CD14-positive monocyte (primary cell): ENCODE measurements around the gene BDH1. TPM values are rescaled to one million over a fixed set of nuclear protein-coding genes. Genes with fewer than 3 reads are reported as not detected.

Experiments used
- DNase-seq, 3 donors: peaks; one replicate each; pipeline ENCODE4 v3.0.0-alpha.2; 2011 to 2022
- H2AFZ ChIP-seq: 2 replicates; pipeline ENCODE4 v1.6.0; 2012; ENCODE audit warnings: mild to moderate bottlenecking, low read depth, low read length, inconsistent platforms; ENCODE audit not compliant: insufficient read depth, poor library complexity, severe bottlenecking
- H3K27ac ChIP-seq, 2 donors: 1 replicate in 1 of 2; 2 replicates in 1 of 2; pipeline ENCODE4 v1.5.1; 2012 to 2013; ENCODE audit warnings: low read length in 2 of 2, control low read depth in 1 of 2, inconsistent platforms in 1 of 2, low read depth in 1 of 2, mild to moderate bottlenecking in 1 of 2
- H3K27me3 ChIP-seq, 2 donors: one replicate each; pipeline versions ENCODE4 v1.6.0 to v1.6.1; 2011 to 2013; ENCODE audit warnings: low read length in 2 of 2; ENCODE audit not compliant: control insufficient read depth in 2 of 2, insufficient read depth in 2 of 2
- H3K36me3 ChIP-seq, 2 donors: replicated peaks in 1 of 2; 1 replicate in 1 of 2; 2 replicates in 1 of 2; pipeline versions ENCODE4 v1.5.1 to v1.6.1; 2012 to 2013; ENCODE audit warnings: low read length in 2 of 2, control low read depth in 1 of 2, inconsistent platforms in 1 of 2, mild to moderate bottlenecking in 1 of 2; ENCODE audit not compliant: insufficient read depth in 2 of 2, control insufficient read depth in 1 of 2
- H3K4me1 ChIP-seq, 2 donors: 1 replicate in 1 of 2; 2 replicates in 1 of 2; pipeline versions ENCODE4 v1.5.1 to v1.6.1; 2012 to 2013; ENCODE audit warnings: low read length in 2 of 2, control low read depth in 1 of 2, inconsistent platforms in 1 of 2, mild to moderate bottlenecking in 1 of 2, moderate library complexity in 1 of 2; ENCODE audit not compliant: insufficient read depth in 2 of 2, control insufficient read depth in 1 of 2
- H3K4me2 ChIP-seq: replicated peaks from 2 replicates; pipeline ENCODE3; 2012; ENCODE audit warnings: low read length, moderate library complexity, mild to moderate bottlenecking; ENCODE audit not compliant: poor library complexity, severe bottlenecking; ENCODE audit errors: extremely low read depth
- H3K4me3 ChIP-seq, 3 experiments: fragments of 200-600 bp in 1 of 3; sonication (generic) in 1 of 3; replicated peaks in 1 of 3; 1 replicate in 2 of 3; 2 replicates in 1 of 3; pipeline ENCODE4 v1.5.1; 2011 to 2013; ENCODE audit warnings: low read length in 3 of 3, mild to moderate bottlenecking in 3 of 3, control low read depth in 2 of 3, low read depth in 2 of 3, inconsistent platforms in 1 of 3, moderate library complexity in 1 of 3
- H3K79me2 ChIP-seq: 2 replicates; pipeline ENCODE4 v1.6.0; 2012; ENCODE audit warnings: mild to moderate bottlenecking, control low read depth, inconsistent platforms, low read length, moderate library complexity; ENCODE audit not compliant: insufficient read depth
- H3K9ac ChIP-seq: 2 replicates; pipeline ENCODE4 v1.6.0; 2017; ENCODE audit warnings: low read length, mild to moderate bottlenecking; ENCODE audit not compliant: insufficient read depth, poor library complexity, severe bottlenecking
- H3K9me3 ChIP-seq, 2 donors: replicated peaks in 1 of 2; 1 replicate in 1 of 2; 2 replicates in 1 of 2; pipeline versions ENCODE4 v1.5.1 to v1.6.1; 2012 to 2013; ENCODE audit warnings: low read length in 2 of 2, control low read depth in 1 of 2; ENCODE audit not compliant: control insufficient read depth in 1 of 2, insufficient read depth in 1 of 2
- H4K20me1 ChIP-seq: 2 replicates; pipeline ENCODE4 v1.6.0; 2012; ENCODE audit warnings: mild to moderate bottlenecking, low read length, control low read depth, moderate library complexity; ENCODE audit not compliant: insufficient read depth
- H3K27ac Mint-ChIP-seq, 7 donors: one replicate each; pipeline ENCODE4 v1.8.0; 2020; ENCODE audit warnings: mild to moderate bottlenecking in 7 of 7, mixed read lengths in 7 of 7, moderate library complexity in 6 of 7, inconsistent platforms in 2 of 7
- H3K27me3 Mint-ChIP-seq, 3 donors: one replicate each; pipeline ENCODE4 v1.8.0; 2021 to 2022; ENCODE audit warnings: low read depth in 3 of 3, mild to moderate bottlenecking in 3 of 3, mixed read lengths in 3 of 3, moderate library complexity in 3 of 3, inconsistent platforms in 1 of 3
- H3K36me3 Mint-ChIP-seq, 2 donors: one replicate each; pipeline ENCODE4 v1.8.0; 2020; ENCODE audit warnings: mixed read lengths in 2 of 2, inconsistent platforms in 1 of 2, mild to moderate bottlenecking in 1 of 2
- H3K4me1 Mint-ChIP-seq: one replicate; pipeline ENCODE4 v1.8.0; 2020; ENCODE audit warnings: mild to moderate bottlenecking, mixed read lengths
- H3K4me3 Mint-ChIP-seq, 2 donors: one replicate each; pipeline ENCODE4 v1.8.0; 2020; ENCODE audit warnings: mild to moderate bottlenecking in 2 of 2, mixed read lengths in 2 of 2, moderate library complexity in 1 of 2
- H3K9me3 Mint-ChIP-seq, 7 donors: one replicate each; pipeline ENCODE4 v1.8.0; 2020 to 2022; ENCODE audit warnings: mixed read lengths in 7 of 7, mild to moderate bottlenecking in 6 of 7, moderate library complexity in 6 of 7, inconsistent platforms in 2 of 7
- CTCF ChIP-seq: fragments of 200-600 bp; IDR thresholded peaks from one replicate; pipeline ENCODE4 v1.8.0; 2022; ENCODE audit warnings: antibody characterized with exemption, mild to moderate bottlenecking
- WGBS: methylation state at CpG from one replicate; pipeline ENCODE4 v1.1.5; 2013; ENCODE audit warnings: missing lambda C conversion rate; ENCODE audit not compliant: insufficient coverage; 5-methylcytosine and 5-hydroxymethylcytosine counted together
- intact Hi-C, 2 donors: fragments of 100-400 bp; cut with micrococcal nuclease; formaldehyde crosslinking; loops; one replicate each; pipeline versions ENCODE4 v1.15.0 to v1.15.1; 2023
- polyA plus RNA-seq, 3 donors: library from polyadenylated mRNA; depleted of rRNA in 1 of 3; unstranded in 2 of 3; stranded (reverse) in 1 of 3; fragments of 300-500 nt in 2 of 3; fragments of >200 nt in 1 of 3; fragmentation: Illumina TruSeq in 2 of 3; gene quantifications; 1 replicate in 2 of 3; 2 replicates in 1 of 3; pipeline ENCODE4 v1.2.3, GENCODE V29; 2012 to 2021

Gene BDH1
- polyA plus RNA-seq, 3 donors: 2.8 to 5.3 (median 5.2) TPM

- no peak overlapping the region for H3K9ac ChIP-seq
- no peak overlapping the region for H3K4me3 ChIP-seq
- no peak for DNase-seq
- H3K27me3 Mint-ChIP-seq: peaks cover 5 to 22% (median 15%) of the 10 kb centered on the region in 3 donors
- no peak for TF ChIP-seq CTCF
- no peaks in the 10 kb centered on the region for H3K4me1 ChIP-seq
- H3K9me3 ChIP-seq: peaks cover 10 to 15% of the 10 kb centered on the region in 2 donors
- H3K4me2 ChIP-seq: no peak overlapping the region
- no peak overlapping the region for H2AFZ ChIP-seq
- H3K4me3 Mint-ChIP-seq: no peak overlapping the region
- H3K9me3 Mint-ChIP-seq: peaks cover 8 to 33% (median 30%) of the 10 kb centered on the region in 7 donors
- no peaks in the 10 kb centered on the region for H3K36me3 Mint-ChIP-seq
- no peaks in the 10 kb centered on the region for H3K36me3 ChIP-seq
- H3K27ac Mint-ChIP-seq: no peak overlapping the region
- H3K27ac ChIP-seq: no peak overlapping the region
- H3K79me2 ChIP-seq: no peaks in the 10 kb centered on the region
- H3K4me1 Mint-ChIP-seq: no peaks in the 10 kb centered on the region
- peaks cover 0 to 13% of the 10 kb centered on the region in 2 donors for H3K27me3 ChIP-seq
- H4K20me1 ChIP-seq: no peaks in the 10 kb centered on the region
- intact Hi-C loops: no loop called here
- no CpG with 5 or more reads among the region's 1 CpG for WGBS
Measured at GRCh38 chr3:197564097-197564843, 8.5 kb upstream of the BDH1 start.

GRCh38 chr3:197562398-197563251 is 6.9 kb upstream of the BDH1 start:
- H3K4me3 ChIP-seq: no peak overlapping the region
- DNase-seq: no peak
- H3K36me3 ChIP-seq: no peaks in the 10 kb centered on the region
- WGBS: 91% methylated on average over 4 of the region's 6 CpGs
- H3K4me1 Mint-ChIP-seq: no peaks in the 10 kb centered on the region
- no peak overlapping the region for H2AFZ ChIP-seq
- no peak overlapping the region for H3K27ac Mint-ChIP-seq
- H3K36me3 Mint-ChIP-seq: no peaks in the 10 kb centered on the region
- H4K20me1 ChIP-seq: no peaks in the 10 kb centered on the region
- H3K9me3 Mint-ChIP-seq: peaks cover 8 to 33% (median 27%) of the 10 kb centered on the region in 7 donors
- no peak overlapping the region for H3K9ac ChIP-seq
- H3K27me3 ChIP-seq: peaks cover 0 to 11% of the 10 kb centered on the region in 2 donors
- H3K27me3 Mint-ChIP-seq: peaks cover 2 to 32% (median 18%) of the 10 kb centered on the region in 3 donors
- TF ChIP-seq CTCF: no peak
- intact Hi-C loops: no loop called here
- peaks cover 10 to 15% of the 10 kb centered on the region in 2 donors for H3K9me3 ChIP-seq
- no peak overlapping the region for H3K4me3 Mint-ChIP-seq
- H3K79me2 ChIP-seq: no peaks in the 10 kb centered on the region
- H3K27ac ChIP-seq: no peak overlapping the region
- no peaks in the 10 kb centered on the region for H3K4me1 ChIP-seq
- no peak overlapping the region for H3K4me2 ChIP-seq
